Measurements from ENCODE around the gene ARHGEF4.
"Not testable (repeated sequence)": the region's sequence is repeated elsewhere in the genome, so short reads cannot be mapped to it uniquely, and the experiment has no call there.

ARHGEF4 gene

GRCh38 chr2:130975729-130976128 is 139.0 kb downstream of the ARHGEF4 start:
- no peak for DNase-seq (ENCODE audit: low read depth in 3 of 3)

GRCh38 chr2:130976591-130977237 is 140.0 kb downstream of the ARHGEF4 start:
- DNase-seq (ENCODE audit: low read depth in 3 of 3): no peak

GRCh38 chr2:130977461-130978050 is 140.8 kb downstream of the ARHGEF4 start:
- no peak for DNase-seq (ENCODE audit: low read depth in 3 of 3)

- no peak for DNase-seq (ENCODE audit: low read depth in 3 of 3)
Observed at GRCh38 chr2:130981667-130982066, 145.0 kb downstream of the ARHGEF4 start.

GRCh38 chr2:130985206-130985780 is 148.6 kb downstream of the ARHGEF4 start:
- DNase-seq (ENCODE audit: low read depth in 3 of 3): no peak

- no peak for DNase-seq (ENCODE audit: low read depth in 3 of 3)
Observed at GRCh38 chr2:130985831-130986649, 149.3 kb downstream of the ARHGEF4 start.

GRCh38 chr2:130986890-130987493 is 150.3 kb downstream of the ARHGEF4 start:
- DNase-seq (ENCODE audit: low read depth in 3 of 3): no peak

GRCh38 chr2:130987519-130988425 is 151.1 kb downstream of the ARHGEF4 start:
- DNase-seq (ENCODE audit: low read depth in 3 of 3): no peak

- not testable (repeated sequence) for DNase-seq (ENCODE audit: low read depth in 3 of 3)
Observed at GRCh38 chr2:130991446-130991845, 154.7 kb downstream of the ARHGEF4 start.

GRCh38 chr2:130992003-130992402 is 155.3 kb downstream of the ARHGEF4 start:
- DNase-seq (ENCODE audit: low read depth in 3 of 3): not testable (repeated sequence)

GRCh38 chr2:130996691-130997090 is 160.0 kb downstream of the ARHGEF4 start:
- DNase-seq (ENCODE audit: low read depth in 3 of 3): no peak

GRCh38 chr2:130997198-130997597 is 160.5 kb downstream of the ARHGEF4 start:
- no peak for DNase-seq (ENCODE audit: low read depth in 3 of 3)

- no peak for DNase-seq (ENCODE audit: low read depth in 3 of 3)
Observed at GRCh38 chr2:130998561-130998960, 161.8 kb downstream of the ARHGEF4 start.

GRCh38 chr2:131004446-131005209 is 167.9 kb downstream of the ARHGEF4 start:
- no peak for DNase-seq (ENCODE audit: low read depth in 3 of 3)

GRCh38 chr2:131005216-131005935 is 168.7 kb downstream of the ARHGEF4 start:
- DNase-seq (ENCODE audit: low read depth in 3 of 3): no peak

GRCh38 chr2:131006561-131006960 is 169.8 kb downstream of the ARHGEF4 start:
- DNase-seq (ENCODE audit: low read depth in 3 of 3): no peak

- DNase-seq (ENCODE audit: low read depth in 3 of 3): no peak
Observed at GRCh38 chr2:131008967-131009366, 172.3 kb downstream of the ARHGEF4 start.

- no peak for DNase-seq (ENCODE audit: low read depth in 3 of 3)
Observed at GRCh38 chr2:131009713-131010475, 173.2 kb downstream of the ARHGEF4 start.

- no peak for DNase-seq (ENCODE audit: low read depth in 3 of 3)
Observed at GRCh38 chr2:131010566-131010965, 173.9 kb downstream of the ARHGEF4 start.
